ENCODE measurements around the gene PNLIPRP3. TPM values are rescaled to one million over a fixed set of nuclear protein-coding genes. Genes with fewer than 3 reads are reported as not detected.

Gene PNLIPRP3
- total RNA-seq, 1 donor from 2014 or later, result not detected

GRCh38 chr10:116450861-116451260, 23.2 kb downstream of the PNLIPRP3 start:
- Mint-ChIP-seq H3K9me3 (peaks cover 13% of the 10 kb centered on the region), H3K27ac (no peak overlapping the region), H3K36me3 (ENCODE audit: low read depth) (no peaks in the 10 kb centered on the region), H3K27me3 (no peaks in the 10 kb centered on the region), H3K4me3 (no peak overlapping the region), H3K4me1 (no peaks in the 10 kb centered on the region)
- no peak for ATAC-seq (ENCODE audit: low read depth)
- ChIA-PET POLR2A (no interaction called here), CTCF (no interaction called here)
- no peak for DNase-seq
- TF ChIP-seq CTCF (IDR thresholded peaks at IDR 0.05), result no peak
- intact Hi-C loops (cut with micrococcal nuclease), result no loop called here

DNA sequence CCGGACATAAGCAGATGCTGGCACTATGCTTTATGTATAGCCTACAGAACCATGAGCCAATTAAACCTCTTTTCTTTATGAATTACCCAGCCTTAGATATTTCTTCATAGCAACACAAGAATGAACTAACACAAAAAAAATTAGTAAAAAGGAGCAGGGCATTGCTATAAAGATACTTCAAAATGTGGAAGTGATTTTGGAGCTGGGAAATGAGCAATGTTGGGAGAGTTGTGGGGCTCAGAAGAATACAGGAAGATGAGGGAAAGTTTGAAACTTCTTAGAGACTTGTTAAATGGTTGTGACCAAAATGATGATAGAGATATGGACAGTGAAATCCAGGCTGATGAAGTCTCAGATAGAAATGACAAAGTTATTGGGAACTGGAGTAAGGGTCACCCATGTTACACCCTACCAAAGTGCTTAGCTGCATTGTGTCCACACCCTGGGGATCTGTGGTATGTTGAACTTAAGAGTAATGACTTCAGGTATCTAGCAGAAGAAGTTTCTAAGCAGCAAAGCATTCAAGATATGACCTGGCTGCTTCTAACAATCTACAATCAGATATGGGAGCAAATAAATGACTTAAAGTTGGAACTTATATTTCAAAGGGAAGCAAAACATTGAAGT, 24.2 kb downstream of the PNLIPRP3 start:
- no peak for TF ChIP-seq CTCF (IDR thresholded peaks at IDR 0.05)
- no peak overlapping the region for H3K4me3 Mint-ChIP-seq
- ATAC-seq (ENCODE audit: low read depth), result no peak
- H3K9me3 Mint-ChIP-seq, result peaks cover 13% of the 10 kb centered on the region
- no peaks in the 10 kb centered on the region for H3K36me3 Mint-ChIP-seq (ENCODE audit: low read depth)
- intact Hi-C loops (cut with micrococcal nuclease), result no loop called here
- DNase-seq, result no peak
- H3K27me3 Mint-ChIP-seq, result no peaks in the 10 kb centered on the region
- ChIA-PET POLR2A (no interaction called here), CTCF (no interaction called here)
- no peak overlapping the region for H3K27ac Mint-ChIP-seq
- no peaks in the 10 kb centered on the region for H3K4me1 Mint-ChIP-seq

- Mint-ChIP-seq H3K36me3 (ENCODE audit: low read depth) (no peaks in the 10 kb centered on the region), H3K4me1 (no peaks in the 10 kb centered on the region), H3K27me3 (no peaks in the 10 kb centered on the region), H3K9me3 (peaks cover 13% of the 10 kb centered on the region), H3K4me3 (no peak overlapping the region), H3K27ac (no peak overlapping the region)
- ChIA-PET POLR2A (no interaction called here), CTCF (no interaction called here)
- ATAC-seq (ENCODE audit: low read depth), result no peak
- no peak for TF ChIP-seq CTCF (IDR thresholded peaks at IDR 0.05)
- intact Hi-C loops (cut with micrococcal nuclease), result no loop called here
- no peak for DNase-seq
Measured at GRCh38 chr10:116452338-116452720, 24.7 kb downstream of the PNLIPRP3 start.

DNA sequence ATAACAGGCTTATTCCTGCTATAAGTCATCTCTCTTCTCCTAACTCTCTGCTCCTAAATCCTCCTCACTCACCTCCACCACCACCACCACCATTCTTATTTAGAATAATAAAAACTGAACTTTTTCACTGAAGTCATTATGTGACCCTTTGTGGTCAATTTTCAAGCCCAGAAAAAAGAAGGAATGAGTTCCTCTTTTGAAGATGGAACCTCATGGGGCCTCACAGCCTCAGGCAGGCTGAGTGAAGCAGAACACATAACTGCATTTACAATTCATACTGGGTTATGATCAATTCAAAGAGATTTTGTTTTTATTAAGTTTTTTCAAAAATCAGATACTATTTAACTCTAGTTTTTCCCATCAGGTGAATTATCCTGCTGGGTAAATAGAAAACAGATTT, 29.8 kb downstream of the PNLIPRP3 start:
- Mint-ChIP-seq H3K27ac (no peak overlapping the region), H3K36me3 (ENCODE audit: low read depth) (no peaks in the 10 kb centered on the region), H3K4me1 (no peaks in the 10 kb centered on the region), H3K4me3 (no peak overlapping the region), H3K27me3 (no peaks in the 10 kb centered on the region), H3K9me3 (peaks cover 2% of the 10 kb centered on the region)
- ChIA-PET CTCF (no interaction called here), POLR2A (no interaction called here)
- DNase-seq (no peak), ATAC-seq (ENCODE audit: low read depth) (no peak)
- TF ChIP-seq CTCF (IDR thresholded peaks at IDR 0.05), result no peak
- intact Hi-C loops (cut with micrococcal nuclease), result no loop called here

- no peaks in the 10 kb centered on the region for H3K9me3 Mint-ChIP-seq
- intact Hi-C loops (cut with micrococcal nuclease), result no loop called here
- ChIA-PET CTCF (no interaction called here), POLR2A (no interaction called here)
- no peaks in the 10 kb centered on the region for H3K27me3 Mint-ChIP-seq
- DNase-seq (no peak), ATAC-seq (ENCODE audit: low read depth) (no peak)
- H3K27ac Mint-ChIP-seq, result no peak overlapping the region
- H3K4me3 Mint-ChIP-seq, result no peak overlapping the region
- TF ChIP-seq CTCF (IDR thresholded peaks at IDR 0.05), result no peak
- H3K4me1 Mint-ChIP-seq, result no peaks in the 10 kb centered on the region
- no peaks in the 10 kb centered on the region for H3K36me3 Mint-ChIP-seq (ENCODE audit: low read depth)
Measured at GRCh38 chr10:116460219-116460618, 32.6 kb downstream of the PNLIPRP3 start.

All from activated B cell treated with CpG ODN at 0.5 μM for 24 hours (primary cell).